PC-9 (cell line): ENCODE results near the gene CC2D1B. TPM values are rescaled to one million over a fixed set of nuclear protein-coding genes. Genes with fewer than 3 reads are reported as not detected.

ENCODE experiments used
- BruUV-seq: library from RNA; stranded (reverse); fragments of 400-500 nt; replicated peaks from 2 replicates; lab custom pipeline; 2021; lab: Mats Ljungman, UMichigan
- CTCF ChIA-PET: fragments of 300-600 bp; sonication (Branson Sonifier 250); formaldehyde crosslinking; loops from one replicate; lab custom pipeline; 2022; ENCODE audit warnings: antibody characterized with exemption; lab: Charles Lee
- POLR2A ChIA-PET: fragments of 300-600 bp; sonication (Branson Sonifier 250); formaldehyde crosslinking; loops from one replicate; lab custom pipeline; 2022; ENCODE audit warnings: antibody characterized with exemption; ENCODE audit not compliant: unreplicated experiment; lab: Charles Lee
- DNase-seq, 2 experiments: peaks; one replicate each; pipeline versions ENCODE4 v3.0.0 to v3.0.0-alpha.2; 2015 to 2022; ENCODE audit warnings: mixed read lengths in 1 of 2
- H2AFZ ChIP-seq: fragments of 200-600 bp; sonication (generic); 2 replicates; pipeline ENCODE4 v1.8.1; 2017; ENCODE audit warnings: antibody characterized with exemption
- H3F3A ChIP-seq: fragments of 200-600 bp; sonication (generic); 2 replicates; pipeline ENCODE4 v1.8.1; 2017; ENCODE audit warnings: antibody characterized with exemption, mild to moderate bottlenecking, low read depth; ENCODE audit not compliant: insufficient read depth
- H3K27ac ChIP-seq: fragments of 200-600 bp; sonication (generic); 2 replicates; pipeline ENCODE4 v1.6.1; 2016; ENCODE audit warnings: mixed run types
- H3K27me3 ChIP-seq: fragments of 200-600 bp; sonication (generic); 2 replicates; pipeline ENCODE4 v1.6.1; 2016; ENCODE audit warnings: low read depth, mixed run types; ENCODE audit not compliant: insufficient read depth
- H3K36me3 ChIP-seq: fragments of 200-600 bp; sonication (generic); 2 replicates; pipeline ENCODE4 v1.6.1; 2016; ENCODE audit warnings: low read depth, mixed run types
- H3K4me1 ChIP-seq: fragments of 200-600 bp; sonication (generic); replicated peaks from 2 replicates; pipeline ENCODE4 v1.6.1; 2016; ENCODE audit warnings: mixed run types; ENCODE audit not compliant: insufficient read depth
- H3K4me2 ChIP-seq: fragments of 200-600 bp; sonication (generic); 2 replicates; pipeline ENCODE4 v1.6.1; 2017; ENCODE audit warnings: mixed run types
- H3K4me3 ChIP-seq: fragments of 200-600 bp; sonication (generic); 2 replicates; pipeline ENCODE4 v1.6.1; 2016; ENCODE audit warnings: mixed run types
- H3K79me2 ChIP-seq: fragments of 200-600 bp; sonication (generic); 2 replicates; pipeline ENCODE4 v1.6.1; 2017; ENCODE audit warnings: low read depth, mixed run types
- H3K9me2 ChIP-seq: fragments of 200-600 bp; sonication (generic); 2 replicates; pipeline ENCODE4 v1.8.1; 2017; ENCODE audit warnings: mild to moderate bottlenecking; ENCODE audit not compliant: insufficient read depth
- H3K9me3 ChIP-seq: fragments of 200-600 bp; sonication (generic); 2 replicates; pipeline ENCODE4 v1.8.1; 2016; ENCODE audit warnings: low read depth; ENCODE audit not compliant: insufficient read depth
- H4K20me1 ChIP-seq: fragments of 200-600 bp; sonication (generic); 2 replicates; pipeline ENCODE4 v1.8.1; 2017; ENCODE audit not compliant: insufficient read depth
- EZH2 ChIP-seq: fragments of 200-600 bp; sonication (generic); IDR thresholded peaks from 2 replicates; pipeline ENCODE4 v1.8.0; 2017; ENCODE audit warnings: antibody characterized with exemption, low read depth
- intact Hi-C: fragments of 100-400 bp; cut with micrococcal nuclease; formaldehyde crosslinking; loops from one replicate; pipeline ENCODE4 v1.10.0; 2022; ENCODE audit not compliant: unreplicated experiment
- total RNA-seq: library from RNA; stranded (reverse); gene quantifications from 2 replicates; pipeline ENCODE4 v1.2.3, GENCODE V29; 2021
- TF ChIP-seq, protein P1 (sequence below): fragments of 200-600 bp; sonication (generic); conservative IDR thresholded peaks from 2 replicates; pipeline ENCODE4 v1.6.1; 2017; ENCODE audit warnings: mixed run types, antibody characterized with exemption, mild to moderate bottlenecking, moderate library complexity

CC2D1B gene
- total RNA-seq, 1 experiment from 2014 or later = 33.4 TPM

DNA sequence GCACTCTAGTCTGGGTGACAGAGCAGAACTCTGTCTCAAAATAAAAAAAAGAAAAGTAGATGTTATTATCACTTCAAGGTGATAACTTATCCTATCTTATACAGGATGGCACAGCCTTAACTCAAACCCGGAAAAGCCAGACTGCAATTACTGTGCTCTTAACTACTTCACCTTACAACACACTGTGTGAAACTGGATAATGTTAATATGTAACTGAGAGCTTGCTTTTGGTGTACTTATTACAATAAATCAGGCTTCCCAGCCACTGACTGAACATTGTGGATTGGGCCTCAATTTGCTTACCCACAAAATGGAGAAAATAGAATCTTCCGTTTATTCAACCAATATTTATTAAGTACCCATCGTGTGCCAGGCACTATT, 36.8 kb upstream of the CC2D1B start:
- DNase-seq = no peak
- no peaks in the 10 kb centered on the region for H3K9me2 ChIP-seq
- H2AFZ ChIP-seq = peak overlapping the region; percentile 95; the same call in 1 of the 2 replicates
- no peak for TF ChIP-seq EZH2
- TF ChIP-seq, protein P1, sequence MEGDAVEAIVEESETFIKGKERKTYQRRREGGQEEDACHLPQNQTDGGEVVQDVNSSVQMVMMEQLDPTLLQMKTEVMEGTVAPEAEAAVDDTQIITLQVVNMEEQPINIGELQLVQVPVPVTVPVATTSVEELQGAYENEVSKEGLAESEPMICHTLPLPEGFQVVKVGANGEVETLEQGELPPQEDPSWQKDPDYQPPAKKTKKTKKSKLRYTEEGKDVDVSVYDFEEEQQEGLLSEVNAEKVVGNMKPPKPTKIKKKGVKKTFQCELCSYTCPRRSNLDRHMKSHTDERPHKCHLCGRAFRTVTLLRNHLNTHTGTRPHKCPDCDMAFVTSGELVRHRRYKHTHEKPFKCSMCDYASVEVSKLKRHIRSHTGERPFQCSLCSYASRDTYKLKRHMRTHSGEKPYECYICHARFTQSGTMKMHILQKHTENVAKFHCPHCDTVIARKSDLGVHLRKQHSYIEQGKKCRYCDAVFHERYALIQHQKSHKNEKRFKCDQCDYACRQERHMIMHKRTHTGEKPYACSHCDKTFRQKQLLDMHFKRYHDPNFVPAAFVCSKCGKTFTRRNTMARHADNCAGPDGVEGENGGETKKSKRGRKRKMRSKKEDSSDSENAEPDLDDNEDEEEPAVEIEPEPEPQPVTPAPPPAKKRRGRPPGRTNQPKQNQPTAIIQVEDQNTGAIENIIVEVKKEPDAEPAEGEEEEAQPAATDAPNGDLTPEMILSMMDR = no peak
- CTCF ChIA-PET = no interaction called here
- intact Hi-C loops = loop anchor here (1.0 to 5.0 kb wide), 2 partner anchors 283 to 794 kb away; partner anchors contain the start of gene CPT2
- no peaks in the 10 kb centered on the region for H3K27me3 ChIP-seq
- no TSS peak for BruUV-seq
- peak overlapping the region; percentile 78 for H3K4me3 ChIP-seq
- peaks cover 53% of the 10 kb centered on the region for H3K79me2 ChIP-seq
- H3K36me3 ChIP-seq = 0 out of 2 replicates have a peak, but pooled peaks cover 7% of the 10 kb centered on the region
- POLR2A ChIA-PET = no interaction called here
- peak overlapping the region; percentile 86 for H3K4me2 ChIP-seq
- H3K9me3 ChIP-seq = no peaks in the 10 kb centered on the region
- H3F3A ChIP-seq = no peaks in the 10 kb centered on the region
- no peaks in the 10 kb centered on the region for H4K20me1 ChIP-seq
- H3K27ac ChIP-seq = peak overlapping the region; percentile 83; the same call in 1 of the 2 replicates
- H3K4me1 ChIP-seq = peaks cover 22% of the 10 kb centered on the region

DNA sequence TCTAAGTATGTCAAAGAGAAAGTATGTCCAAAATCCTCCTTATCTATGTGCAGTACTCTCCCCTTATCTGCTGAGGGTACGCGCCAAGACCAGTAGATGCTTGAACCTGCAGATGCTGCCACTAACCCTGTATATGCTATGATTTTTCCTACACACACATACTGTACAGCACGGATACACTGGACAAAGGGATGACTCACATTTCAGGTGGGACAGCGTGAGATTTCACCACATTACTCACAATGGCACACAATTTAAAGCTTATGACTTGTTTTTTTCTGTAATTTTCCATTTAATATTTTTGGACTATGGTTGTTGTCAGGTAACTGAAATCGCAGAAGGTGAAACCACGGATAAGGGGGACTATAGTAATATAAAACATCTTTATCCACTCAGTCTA, 34.1 kb upstream of the CC2D1B start:
- TF ChIP-seq, protein P1 = no peak
- no peak for TF ChIP-seq EZH2
- H3K9me2 ChIP-seq = no peaks in the 10 kb centered on the region
- 0 out of 2 replicates have a peak, but pooled peaks cover under 1% of the 10 kb centered on the region for H3K36me3 ChIP-seq
- H3K9me3 ChIP-seq = no peaks in the 10 kb centered on the region
- no peak overlapping the region for H3K4me2 ChIP-seq
- POLR2A ChIA-PET = no interaction called here
- no peaks in the 10 kb centered on the region for H3F3A ChIP-seq
- H3K27ac ChIP-seq = no peak overlapping the region
- intact Hi-C loops = loop anchor here (5.0 kb wide), 1 partner anchor 797 kb away; the partner anchor contains the start of gene CPT2
- H2AFZ ChIP-seq = no peak overlapping the region
- H3K4me3 ChIP-seq = no peak overlapping the region
- H3K27me3 ChIP-seq = no peaks in the 10 kb centered on the region
- DNase-seq = no peak
- no peaks in the 10 kb centered on the region for H4K20me1 ChIP-seq
- H3K79me2 ChIP-seq = peaks cover 26% of the 10 kb centered on the region
- no TSS peak for BruUV-seq
- CTCF ChIA-PET = no interaction called here
- H3K4me1 ChIP-seq = peaks cover 12% of the 10 kb centered on the region; the same call in 1 of the 2 replicates

DNA sequence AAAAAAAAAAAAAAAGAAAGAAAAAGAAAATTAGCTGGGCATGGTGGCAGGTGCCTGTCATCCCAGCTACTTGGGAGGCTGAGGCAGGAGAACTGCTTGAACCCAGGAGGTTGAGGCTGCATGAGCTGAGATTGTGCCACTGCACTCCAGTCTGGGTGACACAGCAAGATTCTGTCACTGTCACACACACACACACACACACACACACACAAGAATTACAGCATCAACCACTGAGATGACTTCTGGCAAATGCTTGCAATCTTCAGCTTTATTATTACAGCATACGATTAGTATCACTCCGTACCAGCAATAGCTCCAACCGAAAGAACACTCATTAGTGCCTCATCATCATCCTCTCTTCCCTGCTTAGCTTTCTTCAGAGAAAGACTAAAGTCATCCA, 33.6 kb upstream of the CC2D1B start:
- no peak overlapping the region for H2AFZ ChIP-seq
- no peak for DNase-seq
- CTCF ChIA-PET = no interaction called here
- no peaks in the 10 kb centered on the region for H3K27me3 ChIP-seq
- TF ChIP-seq EZH2 = no peak
- TF ChIP-seq, protein P1 = no peak
- intact Hi-C loops = loop anchor here (5.0 kb wide), 1 partner anchor 798 kb away; the partner anchor contains the start of gene CPT2
- H3K4me2 ChIP-seq = no peak overlapping the region
- H3K9me3 ChIP-seq = no peaks in the 10 kb centered on the region
- no peak overlapping the region for H3K4me3 ChIP-seq
- no peaks in the 10 kb centered on the region for H4K20me1 ChIP-seq
- peaks cover 21% of the 10 kb centered on the region for H3K79me2 ChIP-seq
- no TSS peak for BruUV-seq
- H3K36me3 ChIP-seq = peaks cover 4% of the 10 kb centered on the region; the same call in 1 of the 2 replicates
- H3F3A ChIP-seq = no peaks in the 10 kb centered on the region
- POLR2A ChIA-PET = no interaction called here
- H3K9me2 ChIP-seq = no peaks in the 10 kb centered on the region
- peaks cover 12% of the 10 kb centered on the region; the same call in 1 of the 2 replicates for H3K4me1 ChIP-seq
- no peak overlapping the region for H3K27ac ChIP-seq
